Measurements from ENCODE around the gene EYA3.

EYA3 gene

GRCh38 chr1:27952147-27952546 is 136.3 kb downstream of the EYA3 start:
- Histone ChIP-seq H3K27ac (ENCODE audit: low read depth, low read length) (no peak overlapping the region), H3K27me3 (ENCODE audit: control insufficient read depth in 5 of 5, insufficient read depth in 4 of 5, low read length in 5 of 5) (peaks cover 0 to 4% (median 0%) of the 10 kb centered on the region in 5 donors), H3K9me3 (ENCODE audit: control insufficient read depth in 5 of 5, low read length in 5 of 5) (no peaks in the 10 kb centered on the region), H3K9ac (ENCODE audit: low read length in 5 of 5) (no peak overlapping the region), H3K4me3 (ENCODE audit: low read depth in 1 of 5, low read length in 5 of 5) (no peak overlapping the region), H3K4me1 (ENCODE audit: control insufficient read depth in 5 of 5, insufficient read depth in 5 of 5, low read length in 5 of 5) (no peaks in the 10 kb centered on the region), H3K36me3 (ENCODE audit: control insufficient read depth in 5 of 5, insufficient read depth in 5 of 5, low read length in 5 of 5) (no peaks in the 10 kb centered on the region)

- no peak overlapping the region for H3K9ac ChIP-seq (ENCODE audit: low read length in 5 of 5)
- H3K27ac ChIP-seq (ENCODE audit: low read depth, low read length): no peak overlapping the region
- H3K27me3 ChIP-seq (ENCODE audit: control insufficient read depth in 5 of 5, insufficient read depth in 4 of 5, low read length in 5 of 5): peaks cover 0 to 4% (median 0%) of the 10 kb centered on the region in 5 donors
- H3K4me3 ChIP-seq (ENCODE audit: low read depth in 1 of 5, low read length in 5 of 5): no peak overlapping the region
- no peaks in the 10 kb centered on the region for H3K9me3 ChIP-seq (ENCODE audit: control insufficient read depth in 5 of 5, low read length in 5 of 5)
- H3K36me3 ChIP-seq (ENCODE audit: control insufficient read depth in 5 of 5, insufficient read depth in 5 of 5, low read length in 5 of 5): no peaks in the 10 kb centered on the region
- H3K4me1 ChIP-seq (ENCODE audit: control insufficient read depth in 5 of 5, insufficient read depth in 5 of 5, low read length in 5 of 5): no peaks in the 10 kb centered on the region
These were observed 137.0 kb downstream of the EYA3 start for GRCh38 chr1:27951396-27951795.

GRCh38 chr1:27949027-27949426 is 139.4 kb downstream of the EYA3 start:
- Histone ChIP-seq H3K9ac (ENCODE audit: low read length in 5 of 5) (no peak overlapping the region), H3K36me3 (ENCODE audit: control insufficient read depth in 5 of 5, insufficient read depth in 5 of 5, low read length in 5 of 5) (no peaks in the 10 kb centered on the region), H3K27ac (ENCODE audit: low read depth, low read length) (no peak overlapping the region), H3K27me3 (ENCODE audit: control insufficient read depth in 5 of 5, insufficient read depth in 4 of 5, low read length in 5 of 5) (no peaks in the 10 kb centered on the region), H3K4me1 (ENCODE audit: control insufficient read depth in 5 of 5, insufficient read depth in 5 of 5, low read length in 5 of 5) (no peaks in the 10 kb centered on the region), H3K4me3 (ENCODE audit: low read depth in 1 of 5, low read length in 5 of 5) (no peak overlapping the region), H3K9me3 (ENCODE audit: control insufficient read depth in 5 of 5, low read length in 5 of 5) (no peaks in the 10 kb centered on the region)

GRCh38 chr1:27945020-27945419 is 143.4 kb downstream of the EYA3 start:
- no peaks in the 10 kb centered on the region for H3K9me3 ChIP-seq (ENCODE audit: control insufficient read depth in 5 of 5, low read length in 5 of 5)
- H3K9ac ChIP-seq (ENCODE audit: low read length in 5 of 5): no peak overlapping the region
- H3K27ac ChIP-seq (ENCODE audit: low read depth, low read length): no peak overlapping the region
- H3K27me3 ChIP-seq (ENCODE audit: control insufficient read depth in 5 of 5, insufficient read depth in 4 of 5, low read length in 5 of 5): no peaks in the 10 kb centered on the region
- no peak overlapping the region for H3K4me3 ChIP-seq (ENCODE audit: low read depth in 1 of 5, low read length in 5 of 5)
- H3K36me3 ChIP-seq (ENCODE audit: control insufficient read depth in 5 of 5, insufficient read depth in 5 of 5, low read length in 5 of 5): no peaks in the 10 kb centered on the region
- peaks cover 0 to 6% (median 0%) of the 10 kb centered on the region in 5 donors for H3K4me1 ChIP-seq (ENCODE audit: control insufficient read depth in 5 of 5, insufficient read depth in 5 of 5, low read length in 5 of 5)

GRCh38 chr1:27941671-27942540 is 146.5 kb downstream of the EYA3 start:
- no peaks in the 10 kb centered on the region for H3K9me3 ChIP-seq (ENCODE audit: control insufficient read depth in 5 of 5, low read length in 5 of 5)
- no peak overlapping the region for H3K4me3 ChIP-seq (ENCODE audit: low read depth in 1 of 5, low read length in 5 of 5)
- H3K9ac ChIP-seq (ENCODE audit: low read length in 5 of 5): no peak overlapping the region
- H3K27me3 ChIP-seq (ENCODE audit: control insufficient read depth in 5 of 5, insufficient read depth in 4 of 5, low read length in 5 of 5): peaks cover 0 to 2% (median 0%) of the 10 kb centered on the region in 5 donors
- no peaks in the 10 kb centered on the region for H3K36me3 ChIP-seq (ENCODE audit: control insufficient read depth in 5 of 5, insufficient read depth in 5 of 5, low read length in 5 of 5)
- peaks cover 0 to 6% (median 0%) of the 10 kb centered on the region in 5 donors for H3K4me1 ChIP-seq (ENCODE audit: control insufficient read depth in 5 of 5, insufficient read depth in 5 of 5, low read length in 5 of 5)
- no peak overlapping the region for H3K27ac ChIP-seq (ENCODE audit: low read depth, low read length)

- Histone ChIP-seq H3K36me3 (ENCODE audit: control insufficient read depth in 5 of 5, insufficient read depth in 5 of 5, low read length in 5 of 5) (no peaks in the 10 kb centered on the region), H3K9me3 (ENCODE audit: control insufficient read depth in 5 of 5, low read length in 5 of 5) (no peaks in the 10 kb centered on the region), H3K9ac (ENCODE audit: low read length in 5 of 5) (no peak overlapping the region), H3K27me3 (ENCODE audit: control insufficient read depth in 5 of 5, insufficient read depth in 4 of 5, low read length in 5 of 5) (peaks cover 0 to 2% (median 0%) of the 10 kb centered on the region in 5 donors), H3K27ac (ENCODE audit: low read depth, low read length) (no peak overlapping the region), H3K4me1 (ENCODE audit: control insufficient read depth in 5 of 5, insufficient read depth in 5 of 5, low read length in 5 of 5) (peaks cover 0 to 6% (median 0%) of the 10 kb centered on the region in 5 donors), H3K4me3 (ENCODE audit: low read depth in 1 of 5, low read length in 5 of 5) (no peak overlapping the region)
These were observed 147.4 kb downstream of the EYA3 start for GRCh38 chr1:27940870-27941560.

GRCh38 chr1:27940297-27940696 is 148.1 kb downstream of the EYA3 start:
- no peaks in the 10 kb centered on the region for H3K9me3 ChIP-seq (ENCODE audit: control insufficient read depth in 5 of 5, low read length in 5 of 5)
- H3K4me3 ChIP-seq (ENCODE audit: low read depth in 1 of 5, low read length in 5 of 5): no peak overlapping the region
- peaks cover 0 to 9% (median 3%) of the 10 kb centered on the region in 5 donors for H3K4me1 ChIP-seq (ENCODE audit: control insufficient read depth in 5 of 5, insufficient read depth in 5 of 5, low read length in 5 of 5)
- peaks cover 5 to 10% (median 7%) of the 10 kb centered on the region in 5 donors for H3K27me3 ChIP-seq (ENCODE audit: control insufficient read depth in 5 of 5, insufficient read depth in 4 of 5, low read length in 5 of 5)
- H3K36me3 ChIP-seq (ENCODE audit: control insufficient read depth in 5 of 5, insufficient read depth in 5 of 5, low read length in 5 of 5): no peaks in the 10 kb centered on the region
- no peak overlapping the region for H3K27ac ChIP-seq (ENCODE audit: low read depth, low read length)
- no peak overlapping the region for H3K9ac ChIP-seq (ENCODE audit: low read length in 5 of 5)

- Histone ChIP-seq H3K27me3 (ENCODE audit: control insufficient read depth in 5 of 5, insufficient read depth in 4 of 5, low read length in 5 of 5) (peaks cover 11 to 17% (median 13%) of the 10 kb centered on the region in 5 donors), H3K4me3 (ENCODE audit: low read depth in 1 of 5, low read length in 5 of 5) (no peak overlapping the region), H3K36me3 (ENCODE audit: control insufficient read depth in 5 of 5, insufficient read depth in 5 of 5, low read length in 5 of 5) (no peaks in the 10 kb centered on the region), H3K9me3 (ENCODE audit: control insufficient read depth in 5 of 5, low read length in 5 of 5) (no peaks in the 10 kb centered on the region), H3K9ac (ENCODE audit: low read length in 5 of 5) (no peak overlapping the region), H3K4me1 (ENCODE audit: control insufficient read depth in 5 of 5, insufficient read depth in 5 of 5, low read length in 5 of 5) (peaks cover 0 to 14% (median 11%) of the 10 kb centered on the region in 5 donors), H3K27ac (ENCODE audit: low read depth, low read length) (no peak overlapping the region)
These were observed 149.9 kb downstream of the EYA3 start for GRCh38 chr1:27938488-27938887.

- H3K27me3 ChIP-seq (ENCODE audit: control insufficient read depth in 5 of 5, insufficient read depth in 4 of 5, low read length in 5 of 5): peaks cover 11 to 17% (median 13%) of the 10 kb centered on the region in 5 donors
- no peak overlapping the region for H3K4me3 ChIP-seq (ENCODE audit: low read depth in 1 of 5, low read length in 5 of 5)
- H3K9me3 ChIP-seq (ENCODE audit: control insufficient read depth in 5 of 5, low read length in 5 of 5): no peaks in the 10 kb centered on the region
- H3K36me3 ChIP-seq (ENCODE audit: control insufficient read depth in 5 of 5, insufficient read depth in 5 of 5, low read length in 5 of 5): no peaks in the 10 kb centered on the region
- no peak overlapping the region for H3K27ac ChIP-seq (ENCODE audit: low read depth, low read length)
- H3K9ac ChIP-seq (ENCODE audit: low read length in 5 of 5): no peak overlapping the region
- H3K4me1 ChIP-seq (ENCODE audit: control insufficient read depth in 5 of 5, insufficient read depth in 5 of 5, low read length in 5 of 5): peaks cover 0 to 11% (median 9%) of the 10 kb centered on the region in 5 donors
These were observed 150.9 kb downstream of the EYA3 start for GRCh38 chr1:27937524-27937836.

- H3K9me3 ChIP-seq (ENCODE audit: control insufficient read depth in 5 of 5, low read length in 5 of 5): no peaks in the 10 kb centered on the region
- no peaks in the 10 kb centered on the region for H3K36me3 ChIP-seq (ENCODE audit: control insufficient read depth in 5 of 5, insufficient read depth in 5 of 5, low read length in 5 of 5)
- H3K4me1 ChIP-seq (ENCODE audit: control insufficient read depth in 5 of 5, insufficient read depth in 5 of 5, low read length in 5 of 5): peaks cover 0 to 13% (median 9%) of the 10 kb centered on the region in 5 donors
- no peak overlapping the region for H3K4me3 ChIP-seq (ENCODE audit: low read depth in 1 of 5, low read length in 5 of 5)
- no peak overlapping the region for H3K27ac ChIP-seq (ENCODE audit: low read depth, low read length)
- H3K27me3 ChIP-seq (ENCODE audit: control insufficient read depth in 5 of 5, insufficient read depth in 4 of 5, low read length in 5 of 5): peaks cover 11 to 17% (median 13%) of the 10 kb centered on the region in 5 donors
- no peak overlapping the region for H3K9ac ChIP-seq (ENCODE audit: low read length in 5 of 5)
These were observed 152.0 kb downstream of the EYA3 start for GRCh38 chr1:27936370-27936769.

All from subcutaneous abdominal adipose tissue (tissue), 5 donors.